HepG2 (cell line): ENCODE data around the gene MCF2L. TPM values are rescaled to one million over a fixed set of nuclear protein-coding genes. Genes with fewer than 3 reads are reported as not detected.

ENCODE experiments used
- CAMTA2 ChIP-seq: sonication (generic); formaldehyde crosslinking; IDR thresholded peaks from 2 replicates; pipeline ENCODE4 v1.4.0; 2020; ENCODE audit warnings: mild to moderate bottlenecking, missing genetic modification reagents, borderline replicate concordance
- ESRRA ChIP-seq: sonication (generic); formaldehyde crosslinking; IDR thresholded peaks from 2 replicates; pipeline ENCODE4 v1.5.1; 2020; ENCODE audit warnings: mild to moderate bottlenecking, low read depth, missing genetic modification reagents
- GPBP1L1 ChIP-seq: sonication (generic); formaldehyde crosslinking; IDR thresholded peaks from 2 replicates; pipeline ENCODE4 v1.5.0; 2020; ENCODE audit warnings: mild to moderate bottlenecking, missing genetic modification reagents
- HMGXB3 ChIP-seq: sonication (generic); formaldehyde crosslinking; IDR thresholded peaks from 2 replicates; pipeline ENCODE4 v1.4.0; 2020; ENCODE audit warnings: missing genetic modification reagents, borderline replicate concordance
- ISL2 ChIP-seq: sonication (generic); formaldehyde crosslinking; IDR thresholded peaks from 2 replicates; pipeline ENCODE4 v1.5.0; 2020; ENCODE audit warnings: missing genetic modification reagents
- MEF2D ChIP-seq: sonication (generic); formaldehyde crosslinking; IDR thresholded peaks from 2 replicates; pipeline ENCODE4 v1.5.1; 2020; ENCODE audit warnings: mild to moderate bottlenecking, missing genetic modification reagents
- MXD4 ChIP-seq: IDR thresholded peaks from 2 replicates; pipeline ENCODE4 v1.6.1; 2016; ENCODE audit warnings: mild to moderate bottlenecking, missing biosample characterization, missing genetic modification reagents
- SALL1 ChIP-seq: sonication (generic); formaldehyde crosslinking; IDR thresholded peaks from 2 replicates; pipeline ENCODE4 v1.8.0; 2022; ENCODE audit warnings: mild to moderate bottlenecking, missing genetic modification reagents
- SAP130 ChIP-seq: IDR thresholded peaks from 2 replicates; pipeline ENCODE4 v1.6.1; 2016; ENCODE audit warnings: low read depth
- SPEN ChIP-seq: sonication (generic); formaldehyde crosslinking; IDR thresholded peaks from 2 replicates; pipeline ENCODE4 v1.5.1; 2020; ENCODE audit warnings: low read depth, mild to moderate bottlenecking, missing genetic modification reagents
- YY1 ChIP-seq: IDR thresholded peaks from 2 replicates; pipeline ENCODE4 v1.6.1; 2011; ENCODE audit warnings: low read length, low read depth, moderate library complexity, mild to moderate bottlenecking; ENCODE audit not compliant: insufficient read depth, insufficient replicate concordance
- ZFX ChIP-seq: sonication (generic); formaldehyde crosslinking; IDR thresholded peaks from 2 replicates; pipeline ENCODE4 v1.4.0; 2020; ENCODE audit warnings: mild to moderate bottlenecking, low read depth, missing genetic modification reagents, moderate library complexity
- ZGPAT ChIP-seq: IDR thresholded peaks from 2 replicates; pipeline ENCODE4 v1.6.1; 2016; ENCODE audit warnings: mild to moderate bottlenecking
- ZNF34 ChIP-seq: sonication (generic); formaldehyde crosslinking; IDR thresholded peaks from 2 replicates; pipeline ENCODE4 v1.4.0; 2020; ENCODE audit warnings: mild to moderate bottlenecking, missing genetic modification reagents, borderline replicate concordance
- ZNF496 ChIP-seq: sonication (generic); formaldehyde crosslinking; IDR thresholded peaks from 2 replicates; pipeline ENCODE4 v1.8.1; 2023; ENCODE audit warnings: mild to moderate bottlenecking, moderate library complexity, missing genetic modification reagents; ENCODE audit not compliant: insufficient replicate concordance
- ZNF543 ChIP-seq: sonication (generic); formaldehyde crosslinking; IDR thresholded peaks from 2 replicates; pipeline ENCODE4 v1.4.0; 2020; ENCODE audit warnings: mild to moderate bottlenecking, missing genetic modification reagents
- polyA plus RNA-seq, 8 experiments: library from polyadenylated mRNA; depleted of rRNA in 3 of 8; stranded (reverse) in 7 of 8; unstranded in 1 of 8; fragments of >200 nt; fragmentation: Illumina TruSeq in 4 of 8; extraction: Trizol in 4 of 8; gene quantifications; 2 replicates each; pipeline versions ENCODE4 v1.2.1 to v1.2.3, GENCODE V29; 2011 to 2016; ENCODE audit warnings: low read depth in 4 of 8, missing spikeins in 1 of 8, mixed read lengths in 1 of 8; ENCODE audit not compliant: insufficient read depth in 1 of 8
- total RNA-seq, 5 experiments: library from RNA; depleted of rRNA; stranded (reverse); fragments of >200 nt; fragmentation: Illumina TruSeq; extraction: Trizol; gene quantifications; 2 replicates each; pipeline ENCODE4 v1.2.3, GENCODE V29; 2016; ENCODE audit warnings: low read depth in 1 of 5
- TF ChIP-seq, protein P1 (sequence below): sonication (generic); formaldehyde crosslinking; conservative IDR thresholded peaks from 2 replicates; pipeline ENCODE4 v1.4.0; 2020; ENCODE audit warnings: missing genetic modification reagents
- TF ChIP-seq, protein P2 (sequence below): sonication (generic); IDR thresholded peaks from 2 replicates; pipeline ENCODE4 v1.6.1; 2016; ENCODE audit warnings: low read depth, borderline replicate concordance

The MCF2L gene
- total and polyA plus RNA-seq, 2 of the 13 experiments (the other 11 are each of a cell fraction or from before 2014, with no cell fraction given), result 19.4 to 28.4 TPM

DNA sequence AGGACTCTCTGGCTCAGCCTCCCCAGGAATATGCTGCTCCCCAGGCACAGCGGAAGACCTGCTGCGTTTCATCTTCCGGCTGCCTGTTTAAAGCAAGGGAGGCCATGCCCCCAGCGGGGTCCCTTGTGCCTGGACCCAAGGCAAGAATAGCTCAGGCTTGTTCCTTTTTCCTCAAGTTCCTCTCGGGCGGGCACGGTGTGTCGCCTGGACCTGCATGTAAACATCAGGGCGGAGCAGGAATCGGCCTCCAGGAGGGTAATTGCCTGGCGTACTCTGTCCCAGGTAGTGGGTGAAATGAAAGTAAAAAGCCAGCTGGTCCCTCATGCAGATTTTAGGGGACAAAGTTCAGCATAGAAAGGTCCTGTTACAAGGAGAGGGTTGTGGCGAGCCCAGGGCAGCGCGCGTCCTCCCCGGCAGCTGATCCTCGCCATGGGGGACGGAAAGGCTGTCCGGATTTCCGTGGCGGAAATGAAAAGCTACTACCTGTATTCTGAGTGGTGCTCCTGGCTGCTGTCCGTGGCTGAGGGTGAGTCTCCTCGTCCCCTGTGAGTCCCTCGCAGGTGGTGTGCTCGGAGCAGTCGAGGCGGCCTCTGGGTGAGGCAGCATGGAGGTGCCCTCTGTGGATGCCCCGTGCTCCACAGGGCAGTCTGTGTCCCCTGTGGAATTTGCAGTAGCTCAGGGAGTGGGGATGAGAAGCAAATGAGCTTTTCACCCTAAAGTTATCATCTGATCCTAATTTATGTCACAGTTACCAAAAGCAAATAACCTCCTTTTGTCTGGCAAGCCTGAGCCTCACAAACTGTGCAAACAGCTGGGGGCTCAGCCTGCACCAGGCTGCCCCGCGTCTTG is 16.2 kb downstream of the MCF2L start (continued):
- TF ChIP-seq ZNF496 (CRISPR knock-in tag) (no peak), ZFX (CRISPR knock-in tag) (peak; percentile 51; the same call in 1 of the 2 replicates), CAMTA2 (CRISPR knock-in tag) (no peak), HMGXB3 (CRISPR knock-in tag) (no peak), MEF2D (CRISPR knock-in tag) (peak; percentile 34; the same call in 1 of the 2 replicates), SPEN (peak; percentile 65; the same call in 1 of the 2 replicates), ISL2 (CRISPR knock-in tag) (peak; percentile 21; the same call in 1 of the 2 replicates), ESRRA (peak; percentile 64), ZNF543 (no peak), MXD4 (CRISPR knock-in tag) (peak; percentile 40; the same call in 1 of the 2 replicates), SALL1 (CRISPR knock-in tag) (peak; percentile 30; the same call in 1 of the 2 replicates), SAP130 (CRISPR knock-in tag) (peak; percentile 88), YY1 (peak; percentile 20), ZGPAT (CRISPR knock-in tag) (peak; percentile 70; the same call in 1 of the 2 replicates), ZNF34 (CRISPR knock-in tag) (no peak), GPBP1L1 (no peak)
- TF ChIP-seq, protein P1, sequence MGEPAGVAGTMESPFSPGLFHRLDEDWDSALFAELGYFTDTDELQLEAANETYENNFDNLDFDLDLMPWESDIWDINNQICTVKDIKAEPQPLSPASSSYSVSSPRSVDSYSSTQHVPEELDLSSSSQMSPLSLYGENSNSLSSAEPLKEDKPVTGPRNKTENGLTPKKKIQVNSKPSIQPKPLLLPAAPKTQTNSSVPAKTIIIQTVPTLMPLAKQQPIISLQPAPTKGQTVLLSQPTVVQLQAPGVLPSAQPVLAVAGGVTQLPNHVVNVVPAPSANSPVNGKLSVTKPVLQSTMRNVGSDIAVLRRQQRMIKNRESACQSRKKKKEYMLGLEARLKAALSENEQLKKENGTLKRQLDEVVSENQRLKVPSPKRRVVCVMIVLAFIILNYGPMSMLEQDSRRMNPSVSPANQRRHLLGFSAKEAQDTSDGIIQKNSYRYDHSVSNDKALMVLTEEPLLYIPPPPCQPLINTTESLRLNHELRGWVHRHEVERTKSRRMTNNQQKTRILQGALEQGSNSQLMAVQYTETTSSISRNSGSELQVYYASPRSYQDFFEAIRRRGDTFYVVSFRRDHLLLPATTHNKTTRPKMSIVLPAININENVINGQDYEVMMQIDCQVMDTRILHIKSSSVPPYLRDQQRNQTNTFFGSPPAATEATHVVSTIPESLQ (CRISPR knock-in tag), result no peak
- TF ChIP-seq, protein P2, sequence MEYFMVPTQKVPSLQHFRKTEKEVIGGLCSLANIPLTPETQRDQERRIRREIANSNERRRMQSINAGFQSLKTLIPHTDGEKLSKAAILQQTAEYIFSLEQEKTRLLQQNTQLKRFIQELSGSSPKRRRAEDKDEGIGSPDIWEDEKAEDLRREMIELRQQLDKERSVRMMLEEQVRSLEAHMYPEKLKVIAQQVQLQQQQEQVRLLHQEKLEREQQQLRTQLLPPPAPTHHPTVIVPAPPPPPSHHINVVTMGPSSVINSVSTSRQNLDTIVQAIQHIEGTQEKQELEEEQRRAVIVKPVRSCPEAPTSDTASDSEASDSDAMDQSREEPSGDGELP, result peak; percentile 93
